Fibroblast of lung (primary cell): Measurements from ENCODE around the gene ATG4B. TPM values are rescaled to one million over a fixed set of nuclear protein-coding genes. Genes with fewer than 3 reads are reported as not detected.
A peak's percentile ranks its signal among the peaks of the same experiment; 100 is the strongest.

Source experiments
- DNase-seq, 2 donors: peaks; one replicate each; pipeline versions ENCODE4 v3.0.0 to v3.0.0-alpha.2; 2010; ENCODE audit warnings: low read depth in 2 of 2
- H2AFZ ChIP-seq: 2 replicates; pipeline ENCODE4 v1.5.1; 2012; ENCODE audit warnings: low read length, control low read depth, inconsistent platforms
- H3K27ac ChIP-seq: 2 replicates; pipeline ENCODE4 v1.5.1; 2011; ENCODE audit warnings: low read length, control low read depth; ENCODE audit not compliant: insufficient read depth
- H3K27me3 ChIP-seq: 2 replicates; pipeline ENCODE4 v1.5.1; 2011; ENCODE audit warnings: mild to moderate bottlenecking, low read length; ENCODE audit not compliant: control insufficient read depth, insufficient read depth
- H3K36me3 ChIP-seq: 2 replicates; pipeline ENCODE4 v1.5.1; 2011; ENCODE audit warnings: low read length; ENCODE audit not compliant: control insufficient read depth, insufficient read depth
- H3K4me1 ChIP-seq: 2 replicates; pipeline ENCODE4 v1.5.1; 2011; ENCODE audit warnings: low read length; ENCODE audit not compliant: control insufficient read depth, insufficient read depth; ENCODE audit errors: extremely low read depth
- H3K4me2 ChIP-seq: 2 replicates; pipeline ENCODE4 v1.5.1; 2011; ENCODE audit warnings: low read length, control low read depth; ENCODE audit not compliant: insufficient read depth; ENCODE audit errors: extremely low read depth
- H3K4me3 ChIP-seq, 4 experiments: fragments of 200-600 bp in 1 of 4; sonication (generic) in 1 of 4; replicated peaks in 1 of 4; 2 replicates each; pipeline ENCODE4 v1.5.1; 2011 to 2016; ENCODE audit warnings: low read length in 4 of 4, low read depth in 3 of 4, mild to moderate bottlenecking in 3 of 4, control low read depth in 2 of 4, inconsistent platforms in 1 of 4, mixed read lengths in 1 of 4; ENCODE audit not compliant: insufficient read depth in 1 of 4; ENCODE audit errors: control extremely low read depth in 1 of 4
- H3K79me2 ChIP-seq: 2 replicates; pipeline ENCODE4 v1.5.1; 2012; ENCODE audit warnings: mild to moderate bottlenecking, low read length, inconsistent platforms; ENCODE audit not compliant: control insufficient read depth, insufficient read depth
- H3K9ac ChIP-seq: 2 replicates; pipeline ENCODE4 v1.5.1; 2011; ENCODE audit warnings: mild to moderate bottlenecking, low read length, control low read depth; ENCODE audit not compliant: insufficient read depth
- H3K9me3 ChIP-seq: 2 replicates; pipeline ENCODE4 v1.5.1; 2012; ENCODE audit warnings: low read depth, low read length; ENCODE audit not compliant: control insufficient read depth, insufficient read depth
- H4K20me1 ChIP-seq: 2 replicates; pipeline ENCODE4 v1.5.1; 2011; ENCODE audit warnings: low read length; ENCODE audit not compliant: control insufficient read depth, insufficient read depth; ENCODE audit errors: extremely low read depth
- CTCF ChIP-seq, 2 donors: IDR thresholded peaks in 1 of 2; conservative IDR thresholded peaks in 1 of 2; 1 replicate in 1 of 2; 2 replicates in 1 of 2; pipeline ENCODE4 v1.5.1; 2011 to 2012; ENCODE audit warnings: low read length in 2 of 2, control low read depth in 1 of 2, inconsistent platforms in 1 of 2, low read depth in 1 of 2, mild to moderate bottlenecking in 1 of 2
- EZH2 ChIP-seq: IDR thresholded peaks from 2 replicates; pipeline ENCODE4 v1.5.1; 2012; ENCODE audit warnings: low read length, control low read depth, mild to moderate bottlenecking; ENCODE audit errors: missing control alignments
- polyA plus RNA-seq, 2 donors: library from polyadenylated mRNA; depleted of rRNA in 1 of 2; stranded (reverse) in 1 of 2; unstranded in 1 of 2; fragments of >200 nt; gene quantifications; 2 replicates each; pipeline ENCODE4 v1.2.1, GENCODE V29; 2011 to 2012; ENCODE audit warnings: missing spikeins in 1 of 2
- total RNA-seq: library from RNA; depleted of rRNA; stranded (reverse); fragments of >200 nt; gene quantifications from 2 replicates; pipeline ENCODE4 v1.2.1, GENCODE V29; 2014

Gene ATG4B
- total and polyA plus RNA-seq, 2 donors (not counting 1 experiment from before 2014, with no cell fraction given): 45.1 to 76.2 TPM

- Histone ChIP-seq H3K36me3 (peaks cover 14% of the 10 kb centered on the region), H3K4me1 (no peaks in the 10 kb centered on the region), H3K9me3 (no peaks in the 10 kb centered on the region), H3K79me2 (peaks cover 75% of the 10 kb centered on the region), H2AFZ (peak overlapping the region; percentile 30), H4K20me1 (no peaks in the 10 kb centered on the region), H3K4me2 (peak overlapping the region; percentile 97), H3K27me3 (no peaks in the 10 kb centered on the region), H3K9ac (peak overlapping the region; percentile 99), H3K4me3 (peak overlapping the region; percentile 85 to 94 (median 90)), H3K27ac (peak overlapping the region; percentile 50)
- TF ChIP-seq EZH2 (no peak), CTCF (conservative IDR thresholded peaks at IDR 0.05 in 1 of 2, IDR thresholded peaks at IDR 0.05 in 1 of 2; ENCODE audit: low read depth in 1 of 2, low read length in 2 of 2) (no peak)
- DNase-seq: peak; percentile 32 to 48
Measured at GRCh38 chr2:241636182-241637017, 1.1 kb upstream of the ATG4B start.

- Histone ChIP-seq H3K36me3 (peaks cover 7% of the 10 kb centered on the region), H3K9me3 (no peaks in the 10 kb centered on the region), H4K20me1 (no peaks in the 10 kb centered on the region), H3K27me3 (no peaks in the 10 kb centered on the region), H3K4me2 (peak overlapping the region; percentile 85), H3K9ac (peak overlapping the region; percentile 99), H2AFZ (peak overlapping the region; percentile 99), H3K79me2 (peaks cover 77% of the 10 kb centered on the region), H3K4me3 (peak overlapping the region; percentile 73 to 95 (median 90)), H3K27ac (peak overlapping the region; percentile 99), H3K4me1 (no peaks in the 10 kb centered on the region)
- peak in 1 of 2 donors; percentile 35 for DNase-seq
- TF ChIP-seq CTCF (conservative IDR thresholded peaks at IDR 0.05 in 1 of 2, IDR thresholded peaks at IDR 0.05 in 1 of 2; ENCODE audit: low read depth in 1 of 2, low read length in 2 of 2) (no peak), EZH2 (no peak)
Measured at GRCh38 chr2:241637795-241638660, 535 bp downstream of the ATG4B start.

GRCh38 chr2:241638940-241639339 lies 1.4 kb downstream of the ATG4B start:
- Histone ChIP-seq H2AFZ (no peak overlapping the region), H3K4me2 (peak overlapping the region; percentile 85), H3K79me2 (peaks cover 72% of the 10 kb centered on the region), H3K36me3 (no peaks in the 10 kb centered on the region), H3K4me3 (peak overlapping the region in 1 of 4 experiments; percentile 85), H3K4me1 (no peaks in the 10 kb centered on the region), H3K27ac (no peak overlapping the region), H3K9me3 (no peaks in the 10 kb centered on the region), H4K20me1 (no peaks in the 10 kb centered on the region), H3K27me3 (no peaks in the 10 kb centered on the region), H3K9ac (no peak overlapping the region)
- TF ChIP-seq EZH2: no peak
- no peak for TF ChIP-seq CTCF (conservative IDR thresholded peaks at IDR 0.05 in 1 of 2, IDR thresholded peaks at IDR 0.05 in 1 of 2; ENCODE audit: low read depth in 1 of 2, low read length in 2 of 2)
- DNase-seq: no peak
